SK-N-SH (cell line): ENCODE measurements around the gene TEKT4. TPM values are rescaled to one million over a fixed set of nuclear protein-coding genes. Genes with fewer than 3 reads are reported as not detected.
"Not testable (repeated sequence)": the region's sequence is repeated elsewhere in the genome, so short reads cannot be mapped to it uniquely, and the experiment has no call there.

Source experiments
- CTCF ChIA-PET: fragments of 300-600, 350-600 bp; formaldehyde crosslinking; extraction: SDS; loops from one replicate; lab custom pipeline; 2021; lab: Yijun Ruan, JAX
- POLR2A ChIA-PET: fragments of 350-600 bp; sonication (Branson Sonifier 250); formaldehyde crosslinking; extraction: SDS; loops from one replicate; lab custom pipeline; 2020; ENCODE audit warnings: antibody characterized with exemption, inconsistent platforms; lab: Yijun Ruan, JAX
- DNase-seq: peaks from one replicate; pipeline ENCODE4 v3.0.0; 2012
- H2AFZ ChIP-seq: fragments of 200-600 bp; sonication (generic); 2 replicates; pipeline ENCODE4 v1.8.1; 2016; ENCODE audit warnings: antibody characterized with exemption, mild to moderate bottlenecking, low read depth
- H3F3A ChIP-seq: fragments of 200-600 bp; sonication (generic); replicated peaks from 2 replicates; pipeline ENCODE3; 2016; ENCODE audit warnings: antibody characterized with exemption, mild to moderate bottlenecking; ENCODE audit not compliant: insufficient read depth
- H3K27ac ChIP-seq, 2 experiments: fragments of 200-500 bp in 1 of 2; fragments of 200-600 bp in 1 of 2; sonication (Bioruptor generic) in 1 of 2; sonication (generic), shearing (Covaris generic) in 1 of 2; 2 replicates each; pipeline versions ENCODE4 v1.5.1 to v1.6.1; 2014 to 2016; ENCODE audit warnings: low read depth in 2 of 2, inconsistent platforms in 1 of 2, low read length in 1 of 2, mild to moderate bottlenecking in 1 of 2, mixed read lengths in 1 of 2
- H3K27me3 ChIP-seq: fragments of 200-600 bp; sonication (generic), shearing (Covaris generic); 2 replicates; pipeline ENCODE4 v1.6.1; 2016; ENCODE audit warnings: mixed run types; ENCODE audit not compliant: insufficient read depth
- H3K36me3 ChIP-seq, 2 experiments: fragments of 200-500 bp in 1 of 2; fragments of 200-600 bp in 1 of 2; sonication (Bioruptor generic) in 1 of 2; sonication (generic) in 1 of 2; replicated peaks in 1 of 2; 2 replicates each; pipeline versions ENCODE3 to v1.5.1; 2014 to 2016; ENCODE audit warnings: low read length in 1 of 2, mild to moderate bottlenecking in 1 of 2; ENCODE audit not compliant: insufficient read depth in 2 of 2, control insufficient read depth in 1 of 2
- H3K4me1 ChIP-seq, 2 experiments: fragments of 200-500 bp in 1 of 2; fragments of 200-600 bp in 1 of 2; sonication (Bioruptor generic) in 1 of 2; sonication (generic), shearing (Covaris generic) in 1 of 2; 2 replicates each; pipeline versions ENCODE4 v1.5.1 to v1.6.1; 2014 to 2016; ENCODE audit warnings: low read depth in 1 of 2, low read length in 1 of 2, mixed run types in 1 of 2; ENCODE audit not compliant: insufficient read depth in 2 of 2, control insufficient read depth in 1 of 2
- H3K4me2 ChIP-seq: fragments of 200-600 bp; sonication (generic), shearing (Covaris generic); 2 replicates; pipeline ENCODE4 v1.6.1; 2017; ENCODE audit warnings: mixed run types
- H3K4me3 ChIP-seq, 2 experiments: fragments of 200-500 bp in 1 of 2; fragments of 200-600 bp in 1 of 2; sonication (Bioruptor generic) in 1 of 2; sonication (generic), shearing (Covaris generic) in 1 of 2; 2 replicates each; pipeline versions ENCODE4 v1.5.1 to v1.8.1; 2014 to 2016; ENCODE audit warnings: low read depth in 2 of 2, inconsistent platforms in 1 of 2, low read length in 1 of 2, mild to moderate bottlenecking in 1 of 2, mixed read lengths in 1 of 2, moderate library complexity in 1 of 2
- H3K79me2 ChIP-seq: fragments of 200-600 bp; sonication (generic); 2 replicates; pipeline ENCODE4 v1.8.1; 2017; ENCODE audit warnings: mild to moderate bottlenecking; ENCODE audit not compliant: insufficient read depth
- H3K9ac ChIP-seq: fragments of 200-600 bp; sonication (generic); 2 replicates; pipeline ENCODE4 v1.6.1; 2017; ENCODE audit warnings: mixed run types
- H3K9me2 ChIP-seq: fragments of 200-600 bp; sonication (generic); 2 replicates; pipeline ENCODE4 v1.6.1; 2017; ENCODE audit warnings: mixed run types
- H3K9me3 ChIP-seq: fragments of 200-600 bp; sonication (generic); 2 replicates; pipeline ENCODE4 v1.6.1; 2017; ENCODE audit warnings: mixed run types, mild to moderate bottlenecking, moderate library complexity
- H4K20me1 ChIP-seq: fragments of 200-600 bp; sonication (generic); 2 replicates; pipeline ENCODE4 v1.6.1; 2017; ENCODE audit warnings: mild to moderate bottlenecking, mixed run types; ENCODE audit not compliant: insufficient read depth
- EP300 ChIP-seq, 2 experiments: IDR thresholded peaks; 2 replicates each; pipeline versions ENCODE4 v1.4.0 to v1.6.1; 2012; ENCODE audit warnings: borderline replicate concordance in 1 of 2, low read depth in 1 of 2, low read length in 1 of 2
- EZH2phosphoT487 ChIP-seq: fragments of 200-600 bp; sonication (generic); IDR thresholded peaks from 2 replicates; pipeline ENCODE4 v1.6.1; 2017; ENCODE audit warnings: low read depth, mixed run types, mild to moderate bottlenecking, antibody characterized with exemption, moderate library complexity, borderline replicate concordance
- FOXM1 ChIP-seq: IDR thresholded peaks from 2 replicates; pipeline ENCODE4 v1.4.0; 2012; ENCODE audit warnings: low read depth, mild to moderate bottlenecking
- GABPA ChIP-seq: IDR thresholded peaks from 2 replicates; pipeline ENCODE4 v1.4.0; 2012; ENCODE audit warnings: low read depth, mild to moderate bottlenecking
- JUND ChIP-seq: IDR thresholded peaks from 2 replicates; pipeline ENCODE4 v1.4.0; 2012
- MEF2A ChIP-seq: IDR thresholded peaks from 2 replicates; pipeline ENCODE4 v1.4.0; 2012; ENCODE audit warnings: low read depth, borderline replicate concordance
- MXI1 ChIP-seq: IDR thresholded peaks from 2 replicates; pipeline ENCODE4 v1.6.1; 2012; ENCODE audit warnings: mild to moderate bottlenecking, low read depth, low read length, improper control_type of control experiment
- NFIC ChIP-seq: IDR thresholded peaks from 2 replicates; pipeline ENCODE4 v1.4.0; 2012; ENCODE audit warnings: borderline replicate concordance
- NRF1 ChIP-seq: IDR thresholded peaks from 2 replicates; pipeline ENCODE4 v1.6.1; 2012; ENCODE audit warnings: low read depth, mild to moderate bottlenecking, low read length
- POLR2AphosphoS5 ChIP-seq: IDR thresholded peaks from 2 replicates; pipeline ENCODE4 v1.6.1; 2012; ENCODE audit warnings: low read depth, low read length
- RCOR1 ChIP-seq: fragments of 150-350 bp; IDR thresholded peaks from 2 replicates; pipeline ENCODE4 v1.6.1; 2017; ENCODE audit warnings: antibody characterized with exemption, low read length
- RFX5 ChIP-seq: IDR thresholded peaks from 2 replicates; pipeline ENCODE4 v1.6.1; 2012; ENCODE audit warnings: mild to moderate bottlenecking, improper control_type of control experiment, low read length
- RXRA ChIP-seq: IDR thresholded peaks from 2 replicates; pipeline ENCODE4 v1.4.0; 2012; ENCODE audit warnings: low read depth, mild to moderate bottlenecking, borderline replicate concordance
- SIN3A ChIP-seq: IDR thresholded peaks from 2 replicates; pipeline ENCODE4 v1.6.1; 2012; ENCODE audit warnings: low read depth, mild to moderate bottlenecking, low read length, moderate library complexity, borderline replicate concordance
- USF2 ChIP-seq: fragments of 150-350 bp; IDR thresholded peaks from 2 replicates; pipeline ENCODE4 v1.6.1; 2017; ENCODE audit warnings: antibody characterized with exemption, low read length, low read depth, borderline replicate concordance
- YY1 ChIP-seq: IDR thresholded peaks from 2 replicates; pipeline ENCODE4 v1.4.0; 2012; ENCODE audit warnings: low read depth, mild to moderate bottlenecking
- WGBS: methylation state at CpG from one replicate; pipeline ENCODE4 v1.1.6; 2017; ENCODE audit warnings: low lambda C conversion rate; 5-methylcytosine and 5-hydroxymethylcytosine counted together
- polyA plus RNA-seq, 3 experiments: library from polyadenylated mRNA; depleted of rRNA; stranded (reverse); fragments of >200 nt; gene quantifications; 2 replicates each; pipeline ENCODE4 v1.2.3, GENCODE V29; 2012
- TF ChIP-seq, protein P1 (sequence below): fragments of 150-350 bp; IDR thresholded peaks from 2 replicates; pipeline ENCODE4 v1.6.1; 2016; ENCODE audit warnings: mild to moderate bottlenecking, low read depth, low read length
- TF ChIP-seq, protein P2 (sequence below): IDR thresholded peaks from 2 replicates; pipeline ENCODE4 v1.4.0; 2012; ENCODE audit warnings: low read depth

The TEKT4 gene
- polyA plus RNA-seq, 1 of the 3 experiments (the other 2 are of a cell fraction), result not detected

- Histone ChIP-seq H3K4me1 (no peaks in the 10 kb centered on the region), H3K4me3 (no peak overlapping the region), H3K9me2 (no peaks in the 10 kb centered on the region), H2AFZ (no peak overlapping the region), H3K4me2 (no peak overlapping the region), H3K27me3 (peaks cover 39% of the 10 kb centered on the region; the same call in 1 of the 2 replicates), H4K20me1 (no peaks in the 10 kb centered on the region), H3K27ac (no peak overlapping the region), H3F3A (no peaks in the 10 kb centered on the region), H3K9ac (no peak overlapping the region), H3K36me3 (no peaks in the 10 kb centered on the region), H3K79me2 (no peaks in the 10 kb centered on the region), H3K9me3 (no peaks in the 10 kb centered on the region)
- WGBS, result 2% methylated on average over 13 of the region's 60 CpGs
- peak; percentile 5 for DNase-seq
- ChIA-PET POLR2A (no interaction called here), CTCF (no interaction called here)
- TF ChIP-seq MEF2A, result no peak
- no peak for TF ChIP-seq NFIC
- TF ChIP-seq RCOR1, result no peak
- TF ChIP-seq JUND, result no peak
- TF ChIP-seq MXI1, result no peak
- TF ChIP-seq, protein P1, sequence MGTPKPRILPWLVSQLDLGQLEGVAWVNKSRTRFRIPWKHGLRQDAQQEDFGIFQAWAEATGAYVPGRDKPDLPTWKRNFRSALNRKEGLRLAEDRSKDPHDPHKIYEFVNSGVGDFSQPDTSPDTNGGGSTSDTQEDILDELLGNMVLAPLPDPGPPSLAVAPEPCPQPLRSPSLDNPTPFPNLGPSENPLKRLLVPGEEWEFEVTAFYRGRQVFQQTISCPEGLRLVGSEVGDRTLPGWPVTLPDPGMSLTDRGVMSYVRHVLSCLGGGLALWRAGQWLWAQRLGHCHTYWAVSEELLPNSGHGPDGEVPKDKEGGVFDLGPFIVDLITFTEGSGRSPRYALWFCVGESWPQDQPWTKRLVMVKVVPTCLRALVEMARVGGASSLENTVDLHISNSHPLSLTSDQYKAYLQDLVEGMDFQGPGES, result no peak
- no peak for TF ChIP-seq RFX5
- TF ChIP-seq POLR2AphosphoS5, result no peak
These were observed 9.7 kb upstream of the TEKT4 start for GRCh38 chr2:94861308-94862152.

DNA sequence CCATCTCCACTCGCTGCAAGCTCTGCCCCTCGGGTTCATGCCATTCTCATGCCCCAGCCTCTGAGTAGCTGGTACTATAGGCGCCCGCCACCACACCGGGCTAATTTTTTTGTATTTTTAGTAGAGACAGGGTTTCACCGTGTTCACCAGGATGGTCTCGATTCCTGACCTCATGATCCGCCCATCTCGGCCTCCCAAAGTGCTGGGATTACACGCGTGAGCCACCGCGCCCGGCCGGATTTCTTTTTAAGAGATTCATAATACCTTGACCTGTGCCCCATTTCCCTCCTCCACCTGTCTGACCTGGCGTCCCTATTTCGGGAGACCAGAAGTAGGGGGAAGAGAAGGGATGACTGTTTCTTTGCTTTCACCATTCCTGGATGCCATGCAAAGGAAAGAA is 8.3 kb upstream of the TEKT4 start:
- H3K4me3 ChIP-seq, H4K20me1 ChIP-seq, H3K9ac ChIP-seq, H2AFZ ChIP-seq, H3K4me2 ChIP-seq, H3K9me2 ChIP-seq, H3K36me3 ChIP-seq, H3K79me2 ChIP-seq, DNase-seq, H3K4me1 ChIP-seq, POLR2A ChIA-PET, H3F3A ChIP-seq, H3K27ac ChIP-seq, H3K9me3 ChIP-seq: not testable (repeated sequence)
- WGBS, result 36% methylated on average over 17 of the region's 17 CpGs
- H3K27me3 ChIP-seq, result peaks cover 35% of the 10 kb centered on the region; the same call in 1 of the 2 replicates
- CTCF ChIA-PET, result interaction anchor here (1.4 kb wide), 1 partner anchor 12 kb away, joined by 3 read pairs; no protein-coding TSS in a partner anchor

DNA sequence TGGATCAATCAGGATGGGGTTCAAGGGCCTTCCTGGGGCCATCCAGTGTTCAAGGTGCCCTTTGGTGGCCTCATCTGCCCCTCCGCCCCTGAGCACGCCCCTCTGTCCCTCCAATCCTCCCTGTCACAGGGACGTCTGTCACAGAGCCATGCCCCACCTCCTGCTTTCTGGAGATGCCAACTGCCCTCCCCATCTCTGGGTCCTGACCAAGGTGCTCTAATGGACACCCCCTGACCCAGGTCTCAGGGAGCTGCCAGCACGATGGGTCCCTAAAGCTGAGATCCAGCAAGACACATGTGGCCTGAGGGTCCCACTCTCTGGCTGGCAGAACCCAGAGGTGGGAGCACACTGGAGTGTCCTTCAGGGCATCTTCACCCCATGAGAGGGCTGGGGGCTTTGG is 2.1 kb upstream of the TEKT4 start:
- POLR2A ChIA-PET, result no interaction called here
- Histone ChIP-seq H3K27me3 (peaks cover 15% of the 10 kb centered on the region; the same call in 1 of the 2 replicates), H3K9ac (no peak overlapping the region), H3F3A (no peaks in the 10 kb centered on the region), H3K9me2 (no peaks in the 10 kb centered on the region), H3K36me3 (no peaks in the 10 kb centered on the region), H2AFZ (no peak overlapping the region), H4K20me1 (no peaks in the 10 kb centered on the region), H3K27ac (no peak overlapping the region), H3K9me3 (no peaks in the 10 kb centered on the region), H3K4me1 (no peaks in the 10 kb centered on the region; a peak in 1 of 4 replicates), H3K79me2 (no peaks in the 10 kb centered on the region), H3K4me3 (no peak overlapping the region), H3K4me2 (no peak overlapping the region)
- TF ChIP-seq NRF1, result no peak
- TF ChIP-seq USF2, result no peak
- TF ChIP-seq YY1, result no peak
- TF ChIP-seq, protein P2, sequence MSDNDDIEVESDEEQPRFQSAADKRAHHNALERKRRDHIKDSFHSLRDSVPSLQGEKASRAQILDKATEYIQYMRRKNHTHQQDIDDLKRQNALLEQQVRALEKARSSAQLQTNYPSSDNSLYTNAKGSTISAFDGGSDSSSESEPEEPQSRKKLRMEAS, result no peak
- TF ChIP-seq MEF2A, result no peak
- no peak for TF ChIP-seq MXI1
- TF ChIP-seq FOXM1, result no peak
- TF ChIP-seq GABPA, result no peak
- TF ChIP-seq SIN3A, result no peak
- TF ChIP-seq RXRA, result no peak
- no peak for TF ChIP-seq EP300 (IDR thresholded peaks at IDR 0.05; ENCODE audit: borderline replicate concordance in 1 of 2, low read depth in 1 of 2, low read length in 1 of 2)
- no peak for TF ChIP-seq EZH2phosphoT487
- TF ChIP-seq RFX5, result no peak
- CTCF ChIA-PET, result no interaction called here
- no peak for DNase-seq
- WGBS, result 31% methylated on average over 2 of the region's 4 CpGs
